AG10803 (cell line): ENCODE results near the gene DYNC1H1.

ENCODE experiments used
- DNase-seq: peaks from one replicate; pipeline ENCODE4 v3.0.0; 2010; ENCODE audit warnings: low read depth
- H3K4me3 ChIP-seq: 2 replicates; pipeline ENCODE4 v1.5.1; 2011; ENCODE audit warnings: mild to moderate bottlenecking, low read length, control low read depth
- TF ChIP-seq, protein P1 (sequence below): conservative IDR thresholded peaks from 2 replicates; pipeline ENCODE4 v1.5.1; 2011; ENCODE audit warnings: mild to moderate bottlenecking, low read length, control low read depth, inconsistent platforms

The DYNC1H1 gene

DNA sequence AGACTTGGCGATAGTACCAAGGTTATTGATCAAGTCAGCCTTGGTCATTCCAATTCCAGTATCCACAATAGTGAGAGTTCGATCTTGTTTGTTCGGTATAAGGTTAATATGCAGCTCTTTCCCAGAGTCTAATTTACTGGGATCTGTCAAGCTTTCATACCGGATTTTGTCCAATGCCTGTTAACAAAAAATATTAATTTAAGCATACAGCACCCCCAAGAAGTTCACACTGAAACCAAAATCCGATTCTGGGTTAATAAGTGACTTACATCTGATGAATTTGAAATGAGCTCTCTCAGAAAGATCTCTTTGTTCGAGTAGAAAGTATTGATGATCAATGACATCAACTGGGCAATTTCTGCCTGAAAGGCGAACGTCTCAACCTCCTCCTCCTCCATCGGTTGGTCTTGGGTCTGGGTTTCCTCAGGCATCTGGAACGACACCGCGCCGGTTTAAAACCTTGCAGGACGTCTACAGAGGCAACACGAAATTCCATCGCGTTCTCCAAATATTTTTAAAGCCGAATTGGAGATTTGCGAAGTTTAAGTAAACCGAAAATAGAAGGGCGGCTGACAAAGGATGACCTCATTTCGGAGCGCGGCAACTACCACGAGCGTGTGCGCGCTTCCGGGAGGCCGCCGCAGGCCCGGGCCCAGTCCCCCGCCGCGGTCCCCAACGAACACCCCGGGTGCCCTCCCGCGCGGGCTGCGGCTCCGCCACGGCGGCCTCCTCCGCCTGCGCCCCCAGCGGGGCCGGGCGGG, 121.8 kb downstream of the DYNC1H1 start:
- TF ChIP-seq, protein P1, sequence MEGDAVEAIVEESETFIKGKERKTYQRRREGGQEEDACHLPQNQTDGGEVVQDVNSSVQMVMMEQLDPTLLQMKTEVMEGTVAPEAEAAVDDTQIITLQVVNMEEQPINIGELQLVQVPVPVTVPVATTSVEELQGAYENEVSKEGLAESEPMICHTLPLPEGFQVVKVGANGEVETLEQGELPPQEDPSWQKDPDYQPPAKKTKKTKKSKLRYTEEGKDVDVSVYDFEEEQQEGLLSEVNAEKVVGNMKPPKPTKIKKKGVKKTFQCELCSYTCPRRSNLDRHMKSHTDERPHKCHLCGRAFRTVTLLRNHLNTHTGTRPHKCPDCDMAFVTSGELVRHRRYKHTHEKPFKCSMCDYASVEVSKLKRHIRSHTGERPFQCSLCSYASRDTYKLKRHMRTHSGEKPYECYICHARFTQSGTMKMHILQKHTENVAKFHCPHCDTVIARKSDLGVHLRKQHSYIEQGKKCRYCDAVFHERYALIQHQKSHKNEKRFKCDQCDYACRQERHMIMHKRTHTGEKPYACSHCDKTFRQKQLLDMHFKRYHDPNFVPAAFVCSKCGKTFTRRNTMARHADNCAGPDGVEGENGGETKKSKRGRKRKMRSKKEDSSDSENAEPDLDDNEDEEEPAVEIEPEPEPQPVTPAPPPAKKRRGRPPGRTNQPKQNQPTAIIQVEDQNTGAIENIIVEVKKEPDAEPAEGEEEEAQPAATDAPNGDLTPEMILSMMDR = no peak
- H3K4me3 ChIP-seq = peak overlapping the region; percentile 74
- DNase-seq = peak; percentile 68

DNA sequence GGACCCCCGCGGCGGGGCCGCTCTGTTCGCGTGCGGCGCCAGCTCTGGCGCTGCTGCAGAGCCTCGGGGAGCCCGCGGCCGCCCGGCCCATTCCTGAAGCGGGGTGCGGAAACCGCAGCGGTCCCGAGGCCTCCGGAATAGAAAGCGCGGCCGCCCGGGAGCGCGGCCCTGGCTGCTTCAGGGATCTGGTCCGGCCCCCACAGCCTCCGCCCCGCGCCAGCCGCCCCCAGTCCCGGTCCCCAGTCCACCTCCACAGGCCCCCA, 122.3 kb downstream of the DYNC1H1 start:
- peak overlapping the region; percentile 74 for H3K4me3 ChIP-seq
- TF ChIP-seq, protein P1 = no peak
- DNase-seq = no peak

DNA sequence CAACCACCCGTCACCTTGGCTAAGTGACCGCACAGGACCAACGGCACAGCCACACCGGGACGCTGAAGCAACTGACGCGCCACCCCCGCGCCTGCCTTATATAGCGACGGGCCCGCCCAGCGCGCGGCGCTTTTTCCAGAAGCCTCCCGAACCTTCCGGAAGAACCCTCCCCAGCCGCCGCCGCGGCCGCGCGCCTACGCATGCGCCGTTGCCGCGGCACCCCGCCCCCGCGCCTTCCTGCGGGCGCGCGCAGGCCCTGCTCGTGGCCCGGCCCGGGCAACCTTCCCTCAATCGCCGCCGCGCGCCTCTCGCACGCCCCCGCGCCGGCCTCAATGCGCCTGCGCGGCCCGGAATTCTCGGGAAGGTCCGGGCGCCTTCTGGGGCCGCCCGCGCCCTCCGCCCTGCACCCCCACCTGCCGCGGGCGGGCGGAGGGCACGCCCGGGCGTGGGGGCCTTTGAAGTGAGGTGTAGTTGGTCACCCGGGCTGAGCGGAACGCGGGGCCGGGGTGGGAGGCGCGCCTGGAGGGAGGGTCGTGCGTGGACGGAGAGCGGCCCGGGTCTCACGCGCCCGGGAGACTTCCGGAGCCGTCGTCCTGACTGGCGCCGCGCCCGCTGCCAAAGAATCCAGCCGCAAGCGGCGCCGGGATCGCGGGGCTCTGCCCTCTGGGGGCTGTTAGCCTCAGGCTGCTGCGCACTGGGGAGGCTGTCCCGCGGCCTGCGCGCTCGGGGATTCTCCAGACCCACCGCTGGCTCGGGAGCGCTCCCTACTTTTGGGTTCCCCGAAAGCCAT, 122.8 kb downstream of the DYNC1H1 start, which contains the start of gene HSP90AA1:
Gene HSP90AA1 (minus strand): TSS at position 73 of the 790 bp plus-strand sequence. CDS start 666 bp downstream, outside the sequence.
- TF ChIP-seq, protein P1 = 0 out of 2 replicates have a peak, but pooled peaks have one; percentile 18
- H3K4me3 ChIP-seq = peak within 1 kb of the TSS; percentile 74
- DNase-seq = peak; percentile 88

DNA sequence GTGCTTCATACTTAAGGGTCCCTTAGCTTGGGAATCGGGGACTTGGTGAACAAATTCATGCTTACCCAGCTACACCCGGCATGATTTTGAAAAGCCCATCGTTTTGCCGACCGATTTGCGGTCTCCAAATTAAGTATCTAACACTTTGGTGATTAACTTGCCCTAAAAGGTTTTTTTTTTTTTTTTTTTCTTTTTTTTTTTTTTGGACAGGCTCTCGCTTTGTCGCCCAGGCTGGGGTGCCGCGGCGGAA, 123.3 kb downstream of the DYNC1H1 start:
- H3K4me3 ChIP-seq = peak overlapping the region; percentile 67
- no peak for DNase-seq
- TF ChIP-seq, protein P1 = no peak; the same call in 1 of the 2 replicates

DNA sequence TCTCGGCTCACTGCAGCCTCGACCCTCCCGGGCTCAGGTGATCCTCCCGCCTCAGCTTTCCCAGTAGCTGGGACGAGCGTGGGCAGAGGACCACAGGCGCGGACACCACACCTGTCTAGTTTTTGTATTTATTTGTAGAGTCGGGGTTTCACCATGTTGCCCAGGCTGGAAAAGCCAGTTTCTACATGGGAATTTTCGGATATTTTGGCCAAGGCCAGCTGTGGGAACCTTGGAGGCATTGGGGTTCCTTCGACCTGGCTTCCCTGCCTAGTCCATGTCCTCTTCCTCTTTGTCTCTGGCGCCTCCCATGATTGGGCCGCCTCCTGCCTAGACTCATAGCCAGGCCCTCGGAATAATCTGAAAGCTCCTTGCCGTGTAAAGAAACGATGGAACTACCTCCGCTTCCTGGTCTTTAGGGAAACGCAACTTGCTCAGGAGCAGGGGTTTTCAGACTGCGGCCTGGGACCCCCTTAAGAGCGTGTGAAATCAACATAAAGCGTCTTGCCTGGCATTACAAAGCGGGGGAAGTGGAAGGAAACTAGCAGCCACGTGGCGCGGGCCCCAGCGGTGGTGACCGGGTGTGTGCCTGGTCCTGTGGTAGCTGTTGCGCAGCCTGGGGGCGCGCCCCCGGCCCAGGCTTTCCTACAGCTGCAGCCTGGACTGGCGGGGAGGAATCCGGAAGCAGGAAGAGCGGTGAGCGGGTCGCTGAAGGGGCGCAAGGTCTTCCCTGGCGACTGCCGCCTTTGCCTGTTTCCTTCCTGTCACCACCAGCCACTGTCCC, 123.8 kb downstream of the DYNC1H1 start:
- peak; percentile 29 for DNase-seq
- TF ChIP-seq, protein P1 = no peak
- H3K4me3 ChIP-seq = peak overlapping the region; percentile 67

DNA sequence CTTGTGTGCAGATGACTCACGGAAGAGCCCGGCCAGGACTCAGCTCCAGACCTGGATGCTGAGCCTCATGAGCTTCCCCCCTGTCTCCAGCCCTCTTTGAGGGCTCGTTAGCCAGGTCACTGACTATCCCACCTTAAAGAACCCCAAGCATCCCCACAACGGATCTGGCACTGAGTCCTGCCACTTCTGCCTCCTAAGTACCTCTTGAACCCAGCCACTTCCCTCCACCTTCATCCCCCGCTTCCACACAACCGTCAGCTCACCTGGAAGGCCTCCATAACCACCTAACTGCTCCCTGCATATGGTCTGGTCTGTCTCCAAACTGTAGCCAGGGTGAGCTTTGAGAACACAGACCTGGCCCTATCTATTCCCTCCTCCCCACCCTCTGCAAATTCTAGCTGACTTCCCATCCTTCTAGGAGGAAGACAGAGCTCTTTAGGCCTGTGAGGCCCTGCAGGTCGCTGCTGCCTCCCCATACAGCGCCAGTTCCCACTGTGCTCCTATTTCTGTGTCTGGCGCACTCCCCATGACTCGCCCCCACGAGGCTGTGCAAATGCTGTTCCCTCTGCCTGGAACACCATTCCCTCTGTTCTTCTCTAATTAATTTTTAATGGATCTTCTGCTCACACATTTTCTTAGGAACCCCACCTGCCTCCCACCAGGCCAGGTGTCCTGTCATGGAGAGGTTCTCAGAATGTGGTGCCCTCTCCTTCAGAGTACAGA, 125.4 kb downstream of the DYNC1H1 start:
- no peak for DNase-seq
- no peak overlapping the region for H3K4me3 ChIP-seq
- TF ChIP-seq, protein P1 = no peak
